Measurements from ENCODE around the gene DLGAP5. TPM values are rescaled to one million over a fixed set of nuclear protein-coding genes. Genes with fewer than 3 reads are reported as not detected.

The DLGAP5 gene
- total and polyA plus RNA-seq, 9 donors, result 0.43 to 0.69 (median 0.47) TPM; not detected in 4

GRCh38 chr14:55221186-55221585 is 29.8 kb upstream of the DLGAP5 start:
- Histone ChIP-seq H3K9me3 (no peaks in the 10 kb centered on the region), H3K4me3 (no peak overlapping the region), H3K36me3 (no peaks in the 10 kb centered on the region), H3K4me1 (ENCODE audit: insufficient read depth) (no peaks in the 10 kb centered on the region), H3K27me3 (no peaks in the 10 kb centered on the region), H3K27ac (no peak overlapping the region)
- TF ChIP-seq EP300 (IDR thresholded peaks at IDR 0.05) (no peak), CTCF (IDR thresholded peaks at IDR 0.05) (no peak), POLR2A (IDR thresholded peaks at IDR 0.05) (no peak)
- intact Hi-C loops (cut with DNase I), result no loop called here
- 43 to 69% (median 59%) methylated on average over 4 of the region's 4 CpGs for WGBS, 3 donors
- no peak for DNase-seq

GRCh38 chr14:55220230-55220629 is 28.8 kb upstream of the DLGAP5 start:
- intact Hi-C loops (cut with DNase I), result no loop called here
- TF ChIP-seq POLR2A (IDR thresholded peaks at IDR 0.05) (no peak), CTCF (IDR thresholded peaks at IDR 0.05) (no peak)
- Histone ChIP-seq H3K9me3 (no peaks in the 10 kb centered on the region), H3K4me1 (ENCODE audit: insufficient read depth) (no peaks in the 10 kb centered on the region), H3K4me3 (no peak overlapping the region), H3K36me3 (no peaks in the 10 kb centered on the region), H3K27me3 (no peaks in the 10 kb centered on the region), H3K27ac (no peak overlapping the region)
- no peak for DNase-seq
- 70 to 82% (median 72%) methylated on average over 1 of the region's 1 CpG for WGBS, 3 donors

- Histone ChIP-seq H3K4me1 (ENCODE audit: insufficient read depth) (no peaks in the 10 kb centered on the region), H3K4me3 (no peak overlapping the region), H3K36me3 (no peaks in the 10 kb centered on the region), H3K27ac (no peak overlapping the region), H3K27me3 (no peaks in the 10 kb centered on the region), H3K9me3 (no peaks in the 10 kb centered on the region)
- intact Hi-C loops (cut with DNase I), result no loop called here
- DNase-seq, result no peak
- WGBS, 3 donors, result 77 to 86% (median 84%) methylated on average over 10 of the region's 10 CpGs
- no peak for TF ChIP-seq POLR2A (IDR thresholded peaks at IDR 0.05)
- TF ChIP-seq CTCF (IDR thresholded peaks at IDR 0.05), result no peak
- no peak for TF ChIP-seq EP300 (IDR thresholded peaks at IDR 0.05)
Observed at GRCh38 chr14:55212634-55213033, 21.2 kb upstream of the DLGAP5 start.

- no peaks in the 10 kb centered on the region for H3K36me3 ChIP-seq
- no peaks in the 10 kb centered on the region for H3K27me3 ChIP-seq
- 87 to 91% (median 88%) methylated on average over 2 of the region's 2 CpGs for WGBS, 3 donors
- H3K27ac ChIP-seq, result no peak overlapping the region
- no peak overlapping the region for H3K4me3 ChIP-seq
- TF ChIP-seq POLR2A (IDR thresholded peaks at IDR 0.05) (no peak), CTCF (IDR thresholded peaks at IDR 0.05) (no peak), EP300 (IDR thresholded peaks at IDR 0.05) (no peak)
- H3K4me1 ChIP-seq (ENCODE audit: insufficient read depth), result peaks cover 2% of the 10 kb centered on the region
- intact Hi-C loops (cut with DNase I), result no loop called here
- no peaks in the 10 kb centered on the region for H3K9me3 ChIP-seq
- no peak for DNase-seq
Observed at GRCh38 chr14:55207832-55208231, 16.4 kb upstream of the DLGAP5 start.
